Lower lobe of right lung (tissue), 2 donors: ENCODE data around the gene HSD3B7. TPM values are rescaled to one million over a fixed set of nuclear protein-coding genes. Genes with fewer than 3 reads are reported as not detected.

Source experiments
- ATAC-seq, 2 donors: fragments of 200-7000 bp; cut with Tn5 transposase; one replicate each; pipeline ENCODE4 v1.9.1; 2020 to 2022; ENCODE audit warnings: mild to moderate bottlenecking in 2 of 2, moderate library complexity in 2 of 2
- DNase-seq: peaks from one replicate; pipeline ENCODE4 v3.0.0-alpha.2; 2020
- H3K27ac ChIP-seq: fragments of 200-600 bp; one replicate; pipeline ENCODE4 v1.8.0; 2022
- H3K27me3 ChIP-seq: fragments of 200-600 bp; one replicate; pipeline ENCODE4 v1.8.0; 2022; ENCODE audit warnings: low read depth
- H3K36me3 ChIP-seq: fragments of 200-600 bp; one replicate; pipeline ENCODE4 v1.8.0; 2022; ENCODE audit warnings: mild to moderate bottlenecking
- H3K4me1 ChIP-seq: fragments of 200-600 bp; one replicate; pipeline ENCODE4 v1.8.0; 2022
- H3K4me3 ChIP-seq: fragments of 200-600 bp; one replicate; pipeline ENCODE4 v1.8.0; 2022; ENCODE audit warnings: mild to moderate bottlenecking
- H3K9me3 ChIP-seq: fragments of 200-600 bp; one replicate; pipeline ENCODE4 v1.8.0; 2022
- CTCF ChIP-seq: fragments of 200-600 bp; IDR thresholded peaks from one replicate; pipeline ENCODE4 v1.8.0; 2022; ENCODE audit warnings: antibody characterized with exemption, mild to moderate bottlenecking
- intact Hi-C: fragments of 100-400 bp; cut with DNase I; formaldehyde crosslinking; loops from one replicate; pipeline ENCODE4 v1.11.0; 2022
- total RNA-seq: library from RNA; stranded (reverse); fragmentation: NEBNext Ultra II Directional; extraction: Animal tissue kit (Norgen Biotek cat#: 25700); gene quantifications from one replicate; pipeline ENCODE4 v1.2.1, GENCODE V29; 2021
- donor health status: DM: no; HTN: yes; CAD: no; lungs with severe emphysema.

Gene HSD3B7
- total RNA-seq, 1 donor from 2014 or later = 23.6 TPM

- no peak overlapping the region for H3K27ac ChIP-seq
- ATAC-seq (no peak), DNase-seq (no peak)
- peaks cover 20% of the 10 kb centered on the region for H3K36me3 ChIP-seq
- no peaks in the 10 kb centered on the region for H3K9me3 ChIP-seq
- peaks cover 30% of the 10 kb centered on the region for H3K4me1 ChIP-seq
- no peak overlapping the region for H3K4me3 ChIP-seq
- H3K27me3 ChIP-seq = no peaks in the 10 kb centered on the region
- no peak for TF ChIP-seq CTCF
- intact Hi-C loops = no loop called here
Measured at GRCh38 chr16:31031276-31031675, 46.3 kb downstream of the HSD3B7 start.

DNA sequence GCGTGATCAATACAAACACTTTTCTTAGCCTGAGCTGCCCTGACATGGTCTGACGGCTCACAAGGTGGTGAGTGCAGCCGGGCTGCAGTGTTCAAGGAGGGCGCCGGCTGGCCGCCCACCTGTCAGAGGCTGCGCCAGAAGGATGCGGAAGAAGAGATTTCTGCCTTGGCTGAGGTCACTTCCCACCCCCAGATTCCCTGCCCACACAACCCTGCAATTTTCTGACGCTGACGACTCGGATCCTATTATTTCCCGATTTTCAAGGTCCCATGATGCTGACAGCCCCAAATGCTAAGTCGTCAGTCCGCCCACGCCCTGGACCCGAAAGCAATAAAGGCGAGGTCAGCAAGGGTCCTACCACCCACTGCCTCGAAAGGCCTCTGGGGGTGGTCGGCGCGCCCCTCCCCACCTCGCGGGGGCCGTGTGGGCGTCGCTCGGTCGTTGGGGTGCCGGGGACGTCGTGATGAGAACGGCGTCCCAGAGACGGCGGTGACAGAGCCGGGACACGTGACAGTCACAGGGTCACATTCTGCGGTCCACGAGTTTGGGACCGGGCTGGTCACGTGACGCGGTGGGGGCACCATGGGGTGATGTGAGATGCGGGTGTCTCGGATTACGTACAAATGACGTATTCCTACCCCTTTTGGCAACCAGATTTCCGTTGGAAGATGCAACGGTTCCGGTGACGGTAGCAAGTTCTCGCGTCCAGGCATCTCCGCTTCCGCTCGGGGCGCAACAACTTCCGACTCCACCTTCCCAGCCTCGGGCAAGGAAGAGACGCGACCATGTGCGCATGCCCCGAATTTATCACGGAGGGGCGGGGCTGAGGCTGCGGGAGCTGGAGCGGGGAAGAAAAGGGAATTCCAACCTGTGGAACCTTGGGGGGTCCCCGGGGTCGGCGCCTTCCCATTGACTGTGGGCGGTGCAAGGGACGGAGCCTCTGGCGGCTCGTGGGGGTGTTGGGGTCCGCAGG is 48.0 kb downstream of the HSD3B7 start, which contains the start of gene STX4:
Gene STX4 (plus strand): TSS at position 823 of the 973 bp plus-strand sequence. CDS start 248 bp downstream, outside the sequence.
- Histone ChIP-seq H3K4me3 (peak within 1 kb of the TSS; percentile 95), H3K4me1 (peaks cover 36% of the 10 kb centered on the region), H3K9me3 (no peaks in the 10 kb centered on the region), H3K36me3 (peaks cover 30% of the 10 kb centered on the region), H3K27me3 (no peaks in the 10 kb centered on the region), H3K27ac (peak within 1 kb of the TSS; percentile 93)
- DNase-seq = peak; percentile 99
- intact Hi-C loops = no loop called here
- ATAC-seq = peak; percentile 96 to 97
- no peak for TF ChIP-seq CTCF

DNA sequence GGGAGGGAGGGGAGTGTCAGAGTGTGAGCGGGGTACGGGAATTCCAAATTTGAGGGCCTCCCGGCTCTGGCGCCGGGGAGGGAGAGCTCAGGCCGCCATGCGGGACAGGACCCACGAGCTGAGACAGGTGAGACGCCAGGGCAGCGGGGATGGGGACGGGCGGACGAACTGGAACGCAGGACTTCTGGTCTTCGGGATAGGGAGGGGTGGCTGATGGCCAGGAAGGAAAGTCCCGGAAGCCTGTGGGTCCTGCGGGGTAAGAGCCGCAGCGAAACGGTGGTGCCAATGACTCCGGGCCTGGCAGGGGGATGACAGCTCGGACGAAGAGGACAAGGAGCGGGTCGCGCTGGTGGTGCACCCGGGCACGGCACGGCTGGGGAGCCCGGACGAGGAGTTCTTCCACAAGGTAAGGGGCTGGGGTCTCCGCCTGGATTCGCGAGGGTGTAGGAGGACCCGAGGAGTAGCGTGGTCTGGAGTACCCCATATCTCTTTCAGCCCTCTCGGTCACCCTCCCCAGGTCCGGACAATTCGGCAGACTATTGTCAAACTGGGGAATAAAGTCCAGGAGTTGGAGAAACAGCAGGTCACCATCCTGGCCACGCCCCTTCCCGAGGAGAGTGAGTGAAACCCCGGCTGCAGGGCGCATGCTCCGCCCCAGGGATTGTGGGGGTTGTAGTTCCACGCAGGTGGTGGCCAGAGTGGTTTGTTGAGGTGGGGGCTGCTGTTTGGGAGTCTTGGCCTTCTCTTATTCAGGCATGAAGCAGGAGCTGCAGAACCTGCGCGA is 48.9 kb downstream of the HSD3B7 start:
- intact Hi-C loops = no loop called here
- DNase-seq = peak; percentile 94
- peaks cover 38% of the 10 kb centered on the region for H3K36me3 ChIP-seq
- no peaks in the 10 kb centered on the region for H3K9me3 ChIP-seq
- peak overlapping the region; percentile 93 for H3K27ac ChIP-seq
- no peak for TF ChIP-seq CTCF
- peak overlapping the region; percentile 95 for H3K4me3 ChIP-seq
- no peaks in the 10 kb centered on the region for H3K27me3 ChIP-seq
- peak; percentile 87 to 91 for ATAC-seq
- H3K4me1 ChIP-seq = peaks cover 36% of the 10 kb centered on the region

GRCh38 chr16:31036691-31037090 is 51.7 kb downstream of the HSD3B7 start:
- Histone ChIP-seq H3K36me3 (peaks cover 64% of the 10 kb centered on the region), H3K4me1 (peaks cover 34% of the 10 kb centered on the region), H3K4me3 (no peak overlapping the region), H3K27me3 (no peaks in the 10 kb centered on the region), H3K9me3 (no peaks in the 10 kb centered on the region), H3K27ac (no peak overlapping the region)
- ATAC-seq (no peak), DNase-seq (no peak)
- no peak for TF ChIP-seq CTCF
- intact Hi-C loops = no loop called here

Other genes with a start within 250 kb of the HSD3B7 start
- 25.5 TPM for gene PHKG2, start 236.8 kb upstream of the HSD3B7 start, total RNA-seq
- 11.1 TPM for gene CFAP119, start 223.1 kb upstream of the HSD3B7 start, total RNA-seq
- gene RNF40, start 222.9 kb upstream of the HSD3B7 start, total RNA-seq = 95.9 TPM
- 11.9 TPM for gene ZNF629, start 198.0 kb upstream of the HSD3B7 start, total RNA-seq
- gene BCL7C, start 91.1 kb upstream of the HSD3B7 start, total RNA-seq = 23.3 TPM
- gene CTF1, start 88.6 kb upstream of the HSD3B7 start, total RNA-seq = 10.3 TPM
- gene FBXL19, start 61.6 kb upstream of the HSD3B7 start, total RNA-seq = 14.5 TPM
- gene ORAI3, start 36.1 kb upstream of the HSD3B7 start, total RNA-seq = 30.2 TPM
- 15.0 TPM for gene SETD1A, start 27.5 kb upstream of the HSD3B7 start, total RNA-seq
- 0.32 TPM for gene STX1B, start 25.4 kb downstream of the HSD3B7 start, total RNA-seq
- 86.1 TPM for gene STX4, start 48.4 kb downstream of the HSD3B7 start, total RNA-seq
- 8.2 TPM for gene ZNF668, start 89.0 kb downstream of the HSD3B7 start, total RNA-seq
- 23.1 TPM for gene ZNF646, start 89.2 kb downstream of the HSD3B7 start, total RNA-seq
- gene PRSS53, start 103.7 kb downstream of the HSD3B7 start, total RNA-seq = 2.4 TPM
- 65.6 TPM for gene VKORC1, start 109.6 kb downstream of the HSD3B7 start, total RNA-seq
- gene BCKDK, start 123.2 kb downstream of the HSD3B7 start, total RNA-seq = 37.6 TPM
- 79.1 TPM for gene KAT8, start 132.5 kb downstream of the HSD3B7 start, total RNA-seq
- gene PRSS8, start 150.5 kb downstream of the HSD3B7 start, total RNA-seq = 75.4 TPM
- 6.6 TPM for gene PRSS36, start 164.9 kb downstream of the HSD3B7 start, total RNA-seq
- 179 TPM for gene FUS, start 194.9 kb downstream of the HSD3B7 start, total RNA-seq
- gene PYCARD, start 217.6 kb downstream of the HSD3B7 start, total RNA-seq = 82.0 TPM
- 0.06 TPM for gene TRIM72, start 228.9 kb downstream of the HSD3B7 start, total RNA-seq
- not detected for gene PYDC1, start 231.9 kb downstream of the HSD3B7 start, total RNA-seq